Measurements from ENCODE around the gene PPP1R26.

DNA sequence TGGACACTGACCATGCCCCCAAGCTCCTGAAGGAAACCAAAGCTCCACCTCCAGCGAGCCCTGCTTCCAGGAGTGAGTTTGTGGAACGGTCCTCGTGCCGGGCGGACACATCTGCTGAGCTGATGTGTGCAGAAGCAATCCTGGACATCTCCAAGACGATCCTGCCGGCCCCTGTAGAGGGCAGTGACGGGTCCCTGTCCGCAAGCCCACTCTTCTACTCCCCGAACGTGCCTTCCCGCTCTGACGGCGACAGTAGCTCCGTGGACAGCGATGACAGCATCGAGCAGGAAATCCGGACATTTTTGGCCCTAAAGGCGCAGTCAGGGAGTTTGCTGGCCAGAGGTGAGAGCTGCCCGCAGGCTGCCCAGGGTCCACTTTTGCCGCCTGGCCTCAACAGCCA lies 6.2 kb downstream of the PPP1R26 start:
- TF ChIP-seq POLR2AphosphoS5 (IDR thresholded peaks at IDR 0.05) (no peak), POLR2A (IDR thresholded peaks at IDR 0.05) (no peak)
- TF ChIP-seq, protein P1, sequence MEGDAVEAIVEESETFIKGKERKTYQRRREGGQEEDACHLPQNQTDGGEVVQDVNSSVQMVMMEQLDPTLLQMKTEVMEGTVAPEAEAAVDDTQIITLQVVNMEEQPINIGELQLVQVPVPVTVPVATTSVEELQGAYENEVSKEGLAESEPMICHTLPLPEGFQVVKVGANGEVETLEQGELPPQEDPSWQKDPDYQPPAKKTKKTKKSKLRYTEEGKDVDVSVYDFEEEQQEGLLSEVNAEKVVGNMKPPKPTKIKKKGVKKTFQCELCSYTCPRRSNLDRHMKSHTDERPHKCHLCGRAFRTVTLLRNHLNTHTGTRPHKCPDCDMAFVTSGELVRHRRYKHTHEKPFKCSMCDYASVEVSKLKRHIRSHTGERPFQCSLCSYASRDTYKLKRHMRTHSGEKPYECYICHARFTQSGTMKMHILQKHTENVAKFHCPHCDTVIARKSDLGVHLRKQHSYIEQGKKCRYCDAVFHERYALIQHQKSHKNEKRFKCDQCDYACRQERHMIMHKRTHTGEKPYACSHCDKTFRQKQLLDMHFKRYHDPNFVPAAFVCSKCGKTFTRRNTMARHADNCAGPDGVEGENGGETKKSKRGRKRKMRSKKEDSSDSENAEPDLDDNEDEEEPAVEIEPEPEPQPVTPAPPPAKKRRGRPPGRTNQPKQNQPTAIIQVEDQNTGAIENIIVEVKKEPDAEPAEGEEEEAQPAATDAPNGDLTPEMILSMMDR (IDR thresholded peaks at IDR 0.05): no peak

All from prostate gland (tissue), 2 donors.